KMS-11 (cell line): Measurements from ENCODE around the gene GNAT1.

Experiments used
- H2AFZ ChIP-seq: fragments of 200-600 bp; sonication (generic); 2 replicates; pipeline ENCODE4 v1.6.1; 2016; ENCODE audit warnings: antibody characterized with exemption, mixed run types, low read depth
- H3K27ac ChIP-seq: fragments of 200-600 bp; sonication (generic); 2 replicates; pipeline ENCODE4 v1.6.1; 2016; ENCODE audit warnings: mild to moderate bottlenecking, mixed run types
- H3K27me3 ChIP-seq: fragments of 200-600 bp; sonication (generic); 2 replicates; pipeline ENCODE4 v1.6.1; 2017; ENCODE audit warnings: mild to moderate bottlenecking, low read depth, mixed run types, moderate library complexity; ENCODE audit not compliant: insufficient read depth
- H3K36me3 ChIP-seq: fragments of 200-600 bp; sonication (generic); 2 replicates; pipeline ENCODE4 v1.6.1; 2017; ENCODE audit warnings: mild to moderate bottlenecking, mixed run types; ENCODE audit not compliant: insufficient read depth
- H3K4me1 ChIP-seq: fragments of 200-600 bp; sonication (generic); 2 replicates; pipeline ENCODE4 v1.6.1; 2016; ENCODE audit warnings: mild to moderate bottlenecking, low read depth, mixed run types; ENCODE audit not compliant: poor library complexity, severe bottlenecking
- H3K4me2 ChIP-seq: fragments of 200-600 bp; sonication (generic); 2 replicates; pipeline ENCODE4 v1.7.0; 2016; ENCODE audit warnings: mild to moderate bottlenecking, mixed run types
- H3K4me3 ChIP-seq: fragments of 200-600 bp; sonication (generic); IDR thresholded peaks from 2 replicates; pipeline ENCODE4 v1.6.1; 2017; ENCODE audit warnings: low read depth, low read length, mixed read lengths; ENCODE audit not compliant: insufficient read depth
- H3K79me2 ChIP-seq: fragments of 200-600 bp; sonication (generic); 2 replicates; pipeline ENCODE4 v1.6.1; 2016; ENCODE audit warnings: low read depth, mixed run types; ENCODE audit not compliant: insufficient read depth
- H3K9ac ChIP-seq: fragments of 200-600 bp; sonication (generic); 2 replicates; pipeline ENCODE4 v1.6.1; 2016; ENCODE audit warnings: mild to moderate bottlenecking, mixed run types
- H4K20me1 ChIP-seq: fragments of 200-600 bp; sonication (generic); 2 replicates; pipeline ENCODE4 v1.6.1; 2016; ENCODE audit warnings: mild to moderate bottlenecking, mixed run types; ENCODE audit not compliant: insufficient read depth
- CTCF ChIP-seq: fragments of 200-600 bp; sonication (generic); conservative IDR thresholded peaks from 2 replicates; pipeline ENCODE4 v1.6.1; 2017; ENCODE audit warnings: low read depth, mild to moderate bottlenecking, antibody characterized with exemption, low read length, moderate library complexity, mixed read lengths

Gene GNAT1

GRCh38 chr3:50164481-50164880 lies 26.9 kb upstream of the GNAT1 start:
- Histone ChIP-seq H3K79me2 (no peaks in the 10 kb centered on the region), H3K27ac (no peak overlapping the region), H3K27me3 (peaks cover 10% of the 10 kb centered on the region; the same call in 1 of the 2 replicates), H3K9ac (no peak overlapping the region), H3K4me1 (no peaks in the 10 kb centered on the region), H2AFZ (no peak overlapping the region), H3K4me3 (no peak overlapping the region), H3K4me2 (no peak overlapping the region), H4K20me1 (no peaks in the 10 kb centered on the region), H3K36me3 (no peaks in the 10 kb centered on the region)
- no peak for TF ChIP-seq CTCF

- no peak for TF ChIP-seq CTCF
- no peak overlapping the region for H2AFZ ChIP-seq
- H3K9ac ChIP-seq: no peak overlapping the region
- H3K27ac ChIP-seq: no peak overlapping the region
- no peaks in the 10 kb centered on the region for H4K20me1 ChIP-seq
- H3K27me3 ChIP-seq: peaks cover 6% of the 10 kb centered on the region; the same call in 1 of the 2 replicates
- H3K4me1 ChIP-seq: no peaks in the 10 kb centered on the region
- no peak overlapping the region for H3K4me3 ChIP-seq
- H3K36me3 ChIP-seq: no peaks in the 10 kb centered on the region
- H3K79me2 ChIP-seq: no peaks in the 10 kb centered on the region
- H3K4me2 ChIP-seq: no peak overlapping the region
These were observed 26.2 kb upstream of the GNAT1 start for GRCh38 chr3:50164984-50165909.

GRCh38 chr3:50165910-50166538 lies 25.4 kb upstream of the GNAT1 start:
- Histone ChIP-seq H3K4me2 (no peak overlapping the region), H3K79me2 (no peaks in the 10 kb centered on the region), H4K20me1 (no peaks in the 10 kb centered on the region), H3K4me3 (no peak overlapping the region), H3K4me1 (no peaks in the 10 kb centered on the region), H2AFZ (no peak overlapping the region), H3K27me3 (peaks cover 5% of the 10 kb centered on the region; the same call in 1 of the 2 replicates), H3K9ac (no peak overlapping the region), H3K27ac (no peak overlapping the region), H3K36me3 (no peaks in the 10 kb centered on the region)
- no peak for TF ChIP-seq CTCF

- no peaks in the 10 kb centered on the region for H3K4me1 ChIP-seq
- H3K27me3 ChIP-seq: peaks cover 5% of the 10 kb centered on the region; the same call in 1 of the 2 replicates
- no peak overlapping the region for H3K27ac ChIP-seq
- H3K4me3 ChIP-seq: no peak overlapping the region
- no peak overlapping the region for H3K4me2 ChIP-seq
- no peak overlapping the region for H2AFZ ChIP-seq
- no peaks in the 10 kb centered on the region for H3K36me3 ChIP-seq
- H4K20me1 ChIP-seq: no peaks in the 10 kb centered on the region
- no peak overlapping the region for H3K9ac ChIP-seq
- TF ChIP-seq CTCF: no peak
- H3K79me2 ChIP-seq: no peaks in the 10 kb centered on the region
These were observed 24.8 kb upstream of the GNAT1 start for GRCh38 chr3:50166620-50167019.
